ENCODE measurements around the gene EYA2.

DNA sequence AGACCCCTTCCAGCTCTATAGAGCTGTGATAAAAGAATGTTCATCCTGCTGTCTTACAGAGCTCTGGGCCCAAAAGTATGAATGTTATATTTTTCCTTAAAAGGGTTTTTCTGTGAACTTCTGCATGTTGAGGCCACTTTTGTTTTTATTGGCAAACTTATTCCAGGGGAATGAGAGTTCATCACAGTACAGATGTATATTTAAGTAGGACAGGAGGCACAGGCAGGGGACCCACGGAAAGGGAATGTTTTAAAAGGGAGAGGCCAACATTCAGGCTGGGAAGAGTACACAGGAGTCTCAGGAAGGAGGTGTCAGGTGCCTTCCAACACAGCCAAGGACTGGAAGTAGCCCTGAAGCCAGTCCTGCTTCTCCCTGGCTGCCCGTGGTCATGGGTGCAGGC lies 148.4 kb downstream of the EYA2 start:
- TF ChIP-seq, protein P1, sequence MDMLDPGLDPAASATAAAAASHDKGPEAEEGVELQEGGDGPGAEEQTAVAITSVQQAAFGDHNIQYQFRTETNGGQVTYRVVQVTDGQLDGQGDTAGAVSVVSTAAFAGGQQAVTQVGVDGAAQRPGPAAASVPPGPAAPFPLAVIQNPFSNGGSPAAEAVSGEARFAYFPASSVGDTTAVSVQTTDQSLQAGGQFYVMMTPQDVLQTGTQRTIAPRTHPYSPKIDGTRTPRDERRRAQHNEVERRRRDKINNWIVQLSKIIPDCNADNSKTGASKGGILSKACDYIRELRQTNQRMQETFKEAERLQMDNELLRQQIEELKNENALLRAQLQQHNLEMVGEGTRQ (IDR thresholded peaks at IDR 0.05; ENCODE audit: low read depth, low read length), result no peak
- no peak for TF ChIP-seq CTCF (conservative IDR thresholded peaks at IDR 0.05; ENCODE audit: low read depth, low read length)
- TF ChIP-seq POLR2A (IDR thresholded peaks at IDR 0.05; ENCODE audit: low read depth, low read length), result no peak
- TF ChIP-seq MAZ (IDR thresholded peaks at IDR 0.05; ENCODE audit: borderline replicate concordance, low read depth, low read length), result no peak
- no peak for TF ChIP-seq SMC3 (IDR thresholded peaks at IDR 0.05; ENCODE audit: low read depth, low read length)
- TF ChIP-seq NFE2L2 (IDR thresholded peaks at IDR 0.05; ENCODE audit: low read depth, low read length), result no peak
- no peak for TF ChIP-seq RAD21 (IDR thresholded peaks at IDR 0.05; ENCODE audit: low read length)
- no peak for TF ChIP-seq CHD1 (IDR thresholded peaks at IDR 0.05; ENCODE audit: low read depth, low read length)
- no peak for TF ChIP-seq MXI1 (IDR thresholded peaks at IDR 0.05; ENCODE audit: borderline replicate concordance, low read depth, low read length)
- no peak for TF ChIP-seq ELK1 (IDR thresholded peaks at IDR 0.05; ENCODE audit: borderline replicate concordance, low read depth, low read length)
- TF ChIP-seq CEBPB (IDR thresholded peaks at IDR 0.05; ENCODE audit: low read depth, low read length), result no peak
- no peak for TF ChIP-seq RCOR1 (IDR thresholded peaks at IDR 0.05; ENCODE audit: insufficient replicate concordance, low read length)
- no peak for TF ChIP-seq MAFK (IDR thresholded peaks at IDR 0.05; ENCODE audit: low read depth, low read length)
- no peak for TF ChIP-seq BHLHE40 (IDR thresholded peaks at IDR 0.05; ENCODE audit: low read depth, low read length)

Data from IMR-90 (cell line).